HepG2 (cell line): ENCODE measurements around the gene TPGS1. TPM values are rescaled to one million over a fixed set of nuclear protein-coding genes. Genes with fewer than 3 reads are reported as not detected.

ENCODE experiments used
- AKAP8 ChIP-seq: sonication (generic); formaldehyde crosslinking; IDR thresholded peaks from 2 replicates; pipeline ENCODE4 v1.5.1; 2020; ENCODE audit warnings: mild to moderate bottlenecking, missing genetic modification reagents
- ATF1 ChIP-seq: IDR thresholded peaks from 2 replicates; pipeline ENCODE4 v1.6.1; 2016; ENCODE audit warnings: mild to moderate bottlenecking, control low read depth
- FOXC1 ChIP-seq: sonication (generic); formaldehyde crosslinking; IDR thresholded peaks from 2 replicates; pipeline ENCODE4 v1.8.0; 2022; ENCODE audit warnings: mild to moderate bottlenecking, missing genetic modification reagents, borderline replicate concordance
- GATAD2A ChIP-seq: IDR thresholded peaks from 2 replicates; pipeline ENCODE4 v1.6.1; 2016
- HIC2 ChIP-seq: sonication (generic); formaldehyde crosslinking; IDR thresholded peaks from 2 replicates; pipeline ENCODE4 v1.9.0; 2022; ENCODE audit warnings: low read depth, missing genetic modification reagents
- HNRNPLL ChIP-seq: fragments of 200-400 bp; formaldehyde crosslinking; IDR thresholded peaks from 2 replicates; pipeline ENCODE4 v1.6.1; 2017; ENCODE audit warnings: mild to moderate bottlenecking, low read depth, low read length; ENCODE audit not compliant: poor library complexity, severe bottlenecking
- MTF1 ChIP-seq: sonication (generic); formaldehyde crosslinking; IDR thresholded peaks from 2 replicates; pipeline ENCODE4 v1.5.0; 2020; ENCODE audit warnings: missing genetic modification reagents
- POGZ ChIP-seq: sonication (generic); formaldehyde crosslinking; IDR thresholded peaks from 2 replicates; pipeline ENCODE4 v1.4.0; 2020; ENCODE audit warnings: mild to moderate bottlenecking, missing genetic modification reagents
- RAD21 ChIP-seq: fragments of 450-650 bp; formaldehyde crosslinking; IDR thresholded peaks from 2 replicates; pipeline ENCODE4 v1.5.0; 2020; ENCODE audit warnings: mild to moderate bottlenecking
- RARG ChIP-seq: sonication (generic); formaldehyde crosslinking; IDR thresholded peaks from 2 replicates; pipeline ENCODE4 v1.4.0; 2020; ENCODE audit warnings: low read depth, mild to moderate bottlenecking, missing genetic modification reagents
- RNF2 ChIP-seq: fragments of 450-650 bp; conservative IDR thresholded peaks from 2 replicates; pipeline ENCODE4 v1.6.1; 2016; ENCODE audit warnings: low read depth
- SOX5 ChIP-seq: IDR thresholded peaks from 2 replicates; pipeline ENCODE4 v1.6.1; 2016; ENCODE audit warnings: borderline replicate concordance
- TCF7L2 ChIP-seq: IDR thresholded peaks from 2 replicates; pipeline ENCODE4 v1.6.1; 2011; ENCODE audit warnings: mild to moderate bottlenecking, low read depth, low read length, moderate library complexity
- ZBTB7A ChIP-seq: sonication (generic); formaldehyde crosslinking; IDR thresholded peaks from 2 replicates; pipeline ENCODE4 v1.8.0; 2022; ENCODE audit warnings: mild to moderate bottlenecking, missing genetic modification reagents
- ZFY ChIP-seq: sonication (generic); formaldehyde crosslinking; IDR thresholded peaks from 2 replicates; pipeline ENCODE4 v1.4.0; 2020; ENCODE audit warnings: missing genetic modification reagents
- ZNF510 ChIP-seq: sonication (generic); formaldehyde crosslinking; IDR thresholded peaks from 2 replicates; pipeline ENCODE4 v1.4.0; 2020; ENCODE audit warnings: low read depth, mild to moderate bottlenecking, missing genetic modification reagents
- ZNF747 ChIP-seq: sonication (generic); formaldehyde crosslinking; IDR thresholded peaks from 2 replicates; pipeline ENCODE4 v1.8.1; 2023; ENCODE audit warnings: missing genetic modification reagents, mild to moderate bottlenecking, borderline replicate concordance
- ZSCAN20 ChIP-seq: sonication (generic); formaldehyde crosslinking; IDR thresholded peaks from 2 replicates; pipeline ENCODE4 v1.4.0; 2020; ENCODE audit warnings: missing genetic modification reagents, mild to moderate bottlenecking, borderline replicate concordance
- polyA plus RNA-seq, 8 experiments: library from polyadenylated mRNA; depleted of rRNA in 3 of 8; stranded (reverse) in 7 of 8; unstranded in 1 of 8; fragments of >200 nt; fragmentation: Illumina TruSeq in 4 of 8; extraction: Trizol in 4 of 8; gene quantifications; 2 replicates each; pipeline versions ENCODE4 v1.2.1 to v1.2.3, GENCODE V29; 2011 to 2016; ENCODE audit warnings: low read depth in 4 of 8, missing spikeins in 1 of 8, mixed read lengths in 1 of 8; ENCODE audit not compliant: insufficient read depth in 1 of 8
- total RNA-seq, 5 experiments: library from RNA; depleted of rRNA; stranded (reverse); fragments of >200 nt; fragmentation: Illumina TruSeq; extraction: Trizol; gene quantifications; 2 replicates each; pipeline ENCODE4 v1.2.3, GENCODE V29; 2016; ENCODE audit warnings: low read depth in 1 of 5
- TF ChIP-seq, protein P1 (sequence below): sonication (generic); formaldehyde crosslinking; IDR thresholded peaks from 2 replicates; pipeline ENCODE4 v1.5.0; 2020; ENCODE audit warnings: missing genetic modification reagents
- TF ChIP-seq, protein P2 (sequence below): sonication (generic); formaldehyde crosslinking; IDR thresholded peaks from 2 replicates; pipeline ENCODE4 v1.4.0; 2020; ENCODE audit warnings: mild to moderate bottlenecking, missing genetic modification reagents
- TF ChIP-seq, protein P3 (sequence below): sonication (generic); formaldehyde crosslinking; IDR thresholded peaks from 2 replicates; pipeline ENCODE4 v1.4.0; 2020; ENCODE audit warnings: missing genetic modification reagents
- TF ChIP-seq, protein P4 (sequence below): sonication (generic); formaldehyde crosslinking; IDR thresholded peaks from 2 replicates; pipeline ENCODE4 v1.4.0; 2020; ENCODE audit warnings: missing genetic modification reagents, borderline replicate concordance

The TPGS1 gene
- total and polyA plus RNA-seq, 2 of the 13 experiments (the other 11 are each of a cell fraction or from before 2014, with no cell fraction given), result 1.1 to 6.2 TPM

DNA sequence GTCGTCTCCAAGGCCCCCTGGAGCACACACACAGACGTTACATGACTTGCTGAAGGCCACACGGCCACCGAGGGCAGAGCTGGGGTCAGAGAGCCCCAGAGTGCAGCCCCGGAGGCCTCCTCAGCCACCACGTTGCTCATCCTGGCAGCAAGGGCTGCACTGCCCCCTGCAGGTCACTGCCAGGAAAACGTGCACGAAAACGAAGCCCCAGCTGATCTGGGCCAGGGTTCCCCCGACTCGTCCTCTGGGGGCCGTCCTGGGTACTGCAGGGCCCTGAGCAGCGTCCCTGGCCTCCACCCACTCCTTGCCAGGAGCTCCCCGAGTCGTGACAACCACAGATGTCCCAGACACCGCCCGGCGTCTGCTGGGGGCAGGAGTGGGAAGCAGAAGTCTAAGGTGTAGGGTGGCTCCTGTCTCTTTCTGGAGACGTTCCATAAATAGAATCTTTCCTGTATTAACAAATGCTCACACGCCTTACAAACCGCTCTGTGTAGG, 3.4 kb downstream of the TPGS1 start (continued):
- peak; percentile 96 for TF ChIP-seq RAD21 (CRISPR knock-in tag)
- TF ChIP-seq SOX5, result 0 out of 2 replicates have a peak, but pooled peaks have one; percentile 21
- peak; percentile 57; the same call in 1 of the 2 replicates for TF ChIP-seq HIC2 (CRISPR knock-in tag)
- peak; percentile 79; the same call in 1 of the 2 replicates for TF ChIP-seq FOXC1 (CRISPR knock-in tag)
- TF ChIP-seq ZSCAN20, result no peak
- TF ChIP-seq ATF1, result no peak
- TF ChIP-seq GATAD2A, result peak; percentile 67
- peak; percentile 44; the same call in 1 of the 2 replicates for TF ChIP-seq ZBTB7A (CRISPR knock-in tag)
- peak; percentile 35 for TF ChIP-seq HNRNPLL
- no peak for TF ChIP-seq RARG (CRISPR knock-in tag)
- peak; percentile 90 for TF ChIP-seq AKAP8 (CRISPR knock-in tag)
- peak; percentile 68 for TF ChIP-seq ZFY
- no peak for TF ChIP-seq MTF1
- TF ChIP-seq POGZ (CRISPR knock-in tag), result no peak
- TF ChIP-seq ZNF747, result no peak; the same call in 1 of the 2 replicates
- no peak for TF ChIP-seq TCF7L2
- TF ChIP-seq, protein P1, sequence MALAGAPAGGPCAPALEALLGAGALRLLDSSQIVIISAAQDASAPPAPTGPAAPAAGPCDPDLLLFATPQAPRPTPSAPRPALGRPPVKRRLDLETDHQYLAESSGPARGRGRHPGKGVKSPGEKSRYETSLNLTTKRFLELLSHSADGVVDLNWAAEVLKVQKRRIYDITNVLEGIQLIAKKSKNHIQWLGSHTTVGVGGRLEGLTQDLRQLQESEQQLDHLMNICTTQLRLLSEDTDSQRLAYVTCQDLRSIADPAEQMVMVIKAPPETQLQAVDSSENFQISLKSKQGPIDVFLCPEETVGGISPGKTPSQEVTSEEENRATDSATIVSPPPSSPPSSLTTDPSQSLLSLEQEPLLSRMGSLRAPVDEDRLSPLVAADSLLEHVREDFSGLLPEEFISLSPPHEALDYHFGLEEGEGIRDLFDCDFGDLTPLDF (CRISPR knock-in tag), result no peak
- TF ChIP-seq, protein P2, sequence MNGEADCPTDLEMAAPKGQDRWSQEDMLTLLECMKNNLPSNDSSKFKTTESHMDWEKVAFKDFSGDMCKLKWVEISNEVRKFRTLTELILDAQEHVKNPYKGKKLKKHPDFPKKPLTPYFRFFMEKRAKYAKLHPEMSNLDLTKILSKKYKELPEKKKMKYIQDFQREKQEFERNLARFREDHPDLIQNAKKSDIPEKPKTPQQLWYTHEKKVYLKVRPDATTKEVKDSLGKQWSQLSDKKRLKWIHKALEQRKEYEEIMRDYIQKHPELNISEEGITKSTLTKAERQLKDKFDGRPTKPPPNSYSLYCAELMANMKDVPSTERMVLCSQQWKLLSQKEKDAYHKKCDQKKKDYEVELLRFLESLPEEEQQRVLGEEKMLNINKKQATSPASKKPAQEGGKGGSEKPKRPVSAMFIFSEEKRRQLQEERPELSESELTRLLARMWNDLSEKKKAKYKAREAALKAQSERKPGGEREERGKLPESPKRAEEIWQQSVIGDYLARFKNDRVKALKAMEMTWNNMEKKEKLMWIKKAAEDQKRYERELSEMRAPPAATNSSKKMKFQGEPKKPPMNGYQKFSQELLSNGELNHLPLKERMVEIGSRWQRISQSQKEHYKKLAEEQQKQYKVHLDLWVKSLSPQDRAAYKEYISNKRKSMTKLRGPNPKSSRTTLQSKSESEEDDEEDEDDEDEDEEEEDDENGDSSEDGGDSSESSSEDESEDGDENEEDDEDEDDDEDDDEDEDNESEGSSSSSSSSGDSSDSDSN (CRISPR knock-in tag), result peak; percentile 74
- TF ChIP-seq ZNF510 (CRISPR knock-in tag), result no peak
- TF ChIP-seq, protein P3, sequence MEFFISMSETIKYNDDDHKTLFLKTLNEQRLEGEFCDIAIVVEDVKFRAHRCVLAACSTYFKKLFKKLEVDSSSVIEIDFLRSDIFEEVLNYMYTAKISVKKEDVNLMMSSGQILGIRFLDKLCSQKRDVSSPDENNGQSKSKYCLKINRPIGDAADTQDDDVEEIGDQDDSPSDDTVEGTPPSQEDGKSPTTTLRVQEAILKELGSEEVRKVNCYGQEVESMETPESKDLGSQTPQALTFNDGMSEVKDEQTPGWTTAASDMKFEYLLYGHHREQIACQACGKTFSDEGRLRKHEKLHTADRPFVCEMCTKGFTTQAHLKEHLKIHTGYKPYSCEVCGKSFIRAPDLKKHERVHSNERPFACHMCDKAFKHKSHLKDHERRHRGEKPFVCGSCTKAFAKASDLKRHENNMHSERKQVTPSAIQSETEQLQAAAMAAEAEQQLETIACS (CRISPR knock-in tag), result no peak
- TF ChIP-seq, protein P4, sequence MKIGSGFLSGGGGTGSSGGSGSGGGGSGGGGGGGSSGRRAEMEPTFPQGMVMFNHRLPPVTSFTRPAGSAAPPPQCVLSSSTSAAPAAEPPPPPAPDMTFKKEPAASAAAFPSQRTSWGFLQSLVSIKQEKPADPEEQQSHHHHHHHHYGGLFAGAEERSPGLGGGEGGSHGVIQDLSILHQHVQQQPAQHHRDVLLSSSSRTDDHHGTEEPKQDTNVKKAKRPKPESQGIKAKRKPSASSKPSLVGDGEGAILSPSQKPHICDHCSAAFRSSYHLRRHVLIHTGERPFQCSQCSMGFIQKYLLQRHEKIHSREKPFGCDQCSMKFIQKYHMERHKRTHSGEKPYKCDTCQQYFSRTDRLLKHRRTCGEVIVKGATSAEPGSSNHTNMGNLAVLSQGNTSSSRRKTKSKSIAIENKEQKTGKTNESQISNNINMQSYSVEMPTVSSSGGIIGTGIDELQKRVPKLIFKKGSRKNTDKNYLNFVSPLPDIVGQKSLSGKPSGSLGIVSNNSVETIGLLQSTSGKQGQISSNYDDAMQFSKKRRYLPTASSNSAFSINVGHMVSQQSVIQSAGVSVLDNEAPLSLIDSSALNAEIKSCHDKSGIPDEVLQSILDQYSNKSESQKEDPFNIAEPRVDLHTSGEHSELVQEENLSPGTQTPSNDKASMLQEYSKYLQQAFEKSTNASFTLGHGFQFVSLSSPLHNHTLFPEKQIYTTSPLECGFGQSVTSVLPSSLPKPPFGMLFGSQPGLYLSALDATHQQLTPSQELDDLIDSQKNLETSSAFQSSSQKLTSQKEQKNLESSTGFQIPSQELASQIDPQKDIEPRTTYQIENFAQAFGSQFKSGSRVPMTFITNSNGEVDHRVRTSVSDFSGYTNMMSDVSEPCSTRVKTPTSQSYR (CRISPR knock-in tag), result peak; percentile 31; the same call in 1 of the 2 replicates
- TF ChIP-seq RNF2, result no peak
